Thymus (tissue), 14 donors: ENCODE results near the gene A2M. TPM values are rescaled to one million over a fixed set of nuclear protein-coding genes. Genes with fewer than 3 reads are reported as not detected.

Experiments used
- DNase-seq, 9 donors: peaks; one replicate each; pipeline ENCODE4 v3.0.0-alpha.2; 2013; ENCODE audit warnings: low spot score in 9 of 9, low read depth in 6 of 9, missing footprints in 1 of 9
- H3K27ac ChIP-seq, 2 donors: one replicate each; pipeline ENCODE4 v1.5.1; 2013; ENCODE audit warnings: control low read depth in 1 of 2, low read depth in 1 of 2, low read length in 1 of 2, mild to moderate bottlenecking in 1 of 2, moderate library complexity in 1 of 2
- H3K27me3 ChIP-seq, 2 donors: one replicate each; pipeline ENCODE4 v1.5.1; 2013; ENCODE audit warnings: low read length in 1 of 2; ENCODE audit not compliant: control insufficient read depth in 2 of 2, insufficient read depth in 1 of 2
- H3K36me3 ChIP-seq, 2 donors: one replicate each; pipeline ENCODE4 v1.5.1; 2013; ENCODE audit warnings: low read length in 1 of 2, mild to moderate bottlenecking in 1 of 2, moderate library complexity in 1 of 2; ENCODE audit not compliant: control insufficient read depth in 2 of 2, insufficient read depth in 2 of 2
- H3K4me1 ChIP-seq, 2 donors: one replicate each; pipeline ENCODE4 v1.5.1; 2013; ENCODE audit warnings: low read length in 2 of 2; ENCODE audit not compliant: control insufficient read depth in 2 of 2, insufficient read depth in 2 of 2
- H3K4me3 ChIP-seq, 2 donors: one replicate each; pipeline ENCODE4 v1.5.1; 2013; ENCODE audit warnings: low read length in 2 of 2, control low read depth in 1 of 2, mild to moderate bottlenecking in 1 of 2
- H3K9me3 ChIP-seq, 2 donors: one replicate each; pipeline ENCODE4 v1.5.1; 2013; ENCODE audit warnings: low read length in 1 of 2, mild to moderate bottlenecking in 1 of 2; ENCODE audit not compliant: control insufficient read depth in 2 of 2, insufficient read depth in 1 of 2
- WGBS: extraction: QIAGEN DNeasy Blood & Tissue Kit; methylation state at CpG from one replicate; pipeline ENCODE4 v1.1.7; 2013; 5-methylcytosine and 5-hydroxymethylcytosine counted together
- long read RNA-seq, 10 donors: transcript quantifications; one replicate each; lab custom pipeline, GENCODE V29; 2026
- polyA plus RNA-seq: library from polyadenylated mRNA; stranded (reverse); fragments of 200-250 nt; gene quantifications from one replicate; pipeline ENCODE4 v1.2.3, GENCODE V29; 2013
- total RNA-seq: library from RNA; stranded (reverse); fragments of 120-200 nt; gene quantifications from one replicate; pipeline ENCODE4 v1.2.4, GENCODE V29; 2013
- donor health status: healthy.

A2M gene
- total RNA-seq: 57.7 TPM
- polyA plus RNA-seq: 47.6 TPM
- long read RNA-seq, donor 1, full-length matches to known transcripts: 3 of 3 reads
- long read RNA-seq, donor 1, partial matches to known transcripts: 0 of 3 reads
- long read RNA-seq, donor 1, other reads (novel, unspliced or antisense): 0 of 3 reads
- long read RNA-seq, donor 2: 0 reads
- long read RNA-seq, donor 3, full-length matches to known transcripts: 8 of 22 reads
- long read RNA-seq, donor 3, partial matches to known transcripts: 14 of 22 reads
- long read RNA-seq, donor 3, other reads (novel, unspliced or antisense): 0 of 22 reads
- long read RNA-seq, donor 4, full-length matches to known transcripts: 9 of 25 reads
- long read RNA-seq, donor 4, partial matches to known transcripts: 16 of 25 reads
- long read RNA-seq, donor 4, other reads (novel, unspliced or antisense): 0 of 25 reads
- long read RNA-seq, donor 5, full-length matches to known transcripts: 18 of 46 reads
- long read RNA-seq, donor 5, partial matches to known transcripts: 28 of 46 reads
- long read RNA-seq, donor 5, other reads (novel, unspliced or antisense): 0 of 46 reads
- long read RNA-seq, donor 6, full-length matches to known transcripts: 4 of 4 reads
- long read RNA-seq, donor 6, partial matches to known transcripts: 0 of 4 reads
- long read RNA-seq, donor 6, other reads (novel, unspliced or antisense): 0 of 4 reads
- long read RNA-seq, donor 7, full-length matches to known transcripts: 11 of 11 reads
- long read RNA-seq, donor 7, partial matches to known transcripts: 0 of 11 reads
- long read RNA-seq, donor 7, other reads (novel, unspliced or antisense): 0 of 11 reads
- long read RNA-seq, donor 8, partial matches to known transcripts: 0 of 1 reads
- long read RNA-seq, donor 8, other reads (novel, unspliced or antisense): 0 of 1 reads
- long read RNA-seq, donor 9, full-length matches to known transcripts: 3 of 8 reads
- long read RNA-seq, donor 9, partial matches to known transcripts: 5 of 8 reads
- long read RNA-seq, donor 9, other reads (novel, unspliced or antisense): 0 of 8 reads
- long read RNA-seq, donor 10, full-length matches to known transcripts: 7 of 18 reads
- long read RNA-seq, donor 10, partial matches to known transcripts: 11 of 18 reads
- long read RNA-seq, donor 10, other reads (novel, unspliced or antisense): 0 of 18 reads

DNA sequence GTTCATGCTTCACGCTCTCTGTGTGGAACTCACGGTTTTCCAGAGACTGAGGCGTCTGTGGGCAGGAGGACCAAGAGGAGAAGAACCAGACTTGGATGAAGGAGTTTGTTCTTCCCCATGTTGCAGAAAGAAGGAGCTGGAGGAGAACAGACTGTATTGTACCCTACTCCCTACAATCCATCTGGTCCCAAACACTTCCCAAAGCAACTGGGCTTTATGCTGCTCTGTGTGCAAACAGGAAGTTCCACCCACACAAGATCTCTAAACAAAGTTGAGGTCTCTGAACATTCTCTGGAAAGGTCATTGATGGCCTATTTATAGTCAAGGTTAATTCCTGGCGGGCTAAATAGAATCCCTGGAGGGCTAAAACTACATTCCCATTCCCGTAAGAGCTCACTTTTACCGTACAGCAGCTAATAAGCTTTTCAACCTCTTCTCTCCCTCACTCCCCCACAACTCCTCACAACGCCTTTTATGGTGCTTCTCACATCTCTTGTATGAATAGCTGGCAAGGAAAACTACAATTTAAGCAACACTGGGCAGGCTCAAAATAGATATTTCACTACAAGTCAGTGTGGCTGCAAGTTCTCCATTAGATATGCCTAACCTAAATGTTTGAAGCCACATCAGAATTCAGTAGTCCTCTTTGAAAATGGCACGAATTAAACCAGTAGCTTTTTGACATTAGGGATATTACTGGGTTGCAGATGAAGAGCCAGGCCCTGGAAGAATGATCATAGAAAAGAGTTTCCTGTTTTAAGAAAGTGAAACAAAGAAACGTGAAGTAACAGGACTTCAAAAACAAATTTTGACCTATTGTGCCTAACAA, at the start of gene A2M:
Gene A2M (minus strand): TSS at position 189 of the 829 bp plus-strand sequence. CDS start 70 bp downstream, at position 119.
- no peaks in the 10 kb centered on the region for H3K9me3 ChIP-seq
- no peak within 1 kb of the TSS for H3K4me3 ChIP-seq
- H3K36me3 ChIP-seq: no peaks in the 10 kb centered on the region
- peak within 1 kb of the TSS in 1 of 2 donors; percentile 15 for H3K27ac ChIP-seq
- WGBS: 84% methylated on average over 9 of the region's 9 CpGs
- H3K27me3 ChIP-seq: no peaks in the 10 kb centered on the region
- H3K4me1 ChIP-seq: no peaks in the 10 kb centered on the region
- no peak for DNase-seq

DNA sequence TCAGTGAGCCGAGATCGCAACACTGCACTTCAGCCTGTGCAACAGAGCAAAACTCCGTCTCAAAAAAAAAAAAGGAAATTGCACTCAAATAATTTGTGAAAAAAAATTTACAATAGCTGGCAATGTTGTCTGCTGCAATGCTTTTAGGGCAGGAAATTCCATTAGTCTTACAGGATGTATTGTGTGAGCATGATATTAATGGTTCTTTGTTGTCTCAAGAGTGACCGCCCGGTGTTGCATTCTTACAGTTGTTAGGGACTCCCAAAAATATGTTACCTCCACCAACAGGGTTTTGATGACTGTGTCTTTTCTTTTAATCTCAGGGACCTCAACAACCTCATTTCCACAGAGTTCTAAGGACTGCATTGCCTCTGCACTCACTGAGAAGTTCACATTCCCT, 47.7 kb upstream of the A2M start:
- no peaks in the 10 kb centered on the region for H3K9me3 ChIP-seq
- no peaks in the 10 kb centered on the region for H3K4me1 ChIP-seq
- no peak overlapping the region for H3K4me3 ChIP-seq
- no peaks in the 10 kb centered on the region for H3K36me3 ChIP-seq
- H3K27ac ChIP-seq: no peak overlapping the region
- H3K27me3 ChIP-seq: no peaks in the 10 kb centered on the region
- 98% methylated on average over 5 of the region's 5 CpGs for WGBS
- DNase-seq: no peak

DNA sequence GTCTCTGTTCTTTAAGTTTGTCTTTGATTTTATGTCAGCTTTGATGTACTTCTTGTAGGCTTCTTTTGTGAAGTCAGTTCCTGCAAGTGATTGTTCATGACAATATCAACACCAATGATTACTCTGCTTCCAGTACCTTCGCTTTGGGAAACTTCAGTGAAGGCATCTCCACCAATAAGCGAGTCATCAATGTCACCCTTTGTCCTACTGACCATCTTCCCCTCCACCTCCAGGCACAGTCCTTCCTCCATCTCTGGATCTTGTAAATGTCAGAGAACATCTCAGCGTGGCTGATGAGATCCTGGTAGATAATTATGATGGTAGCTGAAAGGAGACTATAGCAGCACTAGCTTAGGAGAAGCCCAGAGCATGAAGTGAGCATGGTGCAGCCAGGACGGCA, 40.4 kb upstream of the A2M start:
- 92% methylated on average over 4 of the region's 4 CpGs for WGBS
- Histone ChIP-seq H3K4me3 (no peak overlapping the region), H3K9me3 (no peaks in the 10 kb centered on the region), H3K27me3 (no peaks in the 10 kb centered on the region), H3K36me3 (no peaks in the 10 kb centered on the region), H3K27ac (no peak overlapping the region), H3K4me1 (no peaks in the 10 kb centered on the region)
- peak in 1 of 9 donors; percentile 22 for DNase-seq

DNA sequence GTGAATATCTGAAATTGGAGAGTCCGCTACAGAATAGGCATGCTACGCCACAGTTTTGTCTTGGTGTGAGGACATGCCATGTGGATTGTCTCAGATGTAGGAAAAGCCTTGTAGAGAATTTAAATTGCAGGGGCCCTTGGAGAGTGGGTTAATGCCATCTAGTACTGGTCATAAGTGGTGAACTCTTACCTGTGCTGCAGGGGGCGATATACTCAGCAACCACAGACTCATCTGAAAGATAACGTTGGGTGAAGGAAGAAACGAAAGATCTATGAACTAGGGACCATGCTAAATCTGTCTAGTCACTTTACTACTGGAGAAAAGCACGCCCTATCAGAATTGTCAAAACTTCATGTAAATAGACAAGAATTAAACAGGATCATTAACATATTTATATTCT, 33.7 kb upstream of the A2M start:
- no peaks in the 10 kb centered on the region for H3K36me3 ChIP-seq
- H3K4me3 ChIP-seq: no peak overlapping the region
- H3K9me3 ChIP-seq: no peaks in the 10 kb centered on the region
- no peaks in the 10 kb centered on the region for H3K4me1 ChIP-seq
- no peaks in the 10 kb centered on the region for H3K27me3 ChIP-seq
- DNase-seq: no peak
- no peak overlapping the region for H3K27ac ChIP-seq
- WGBS: 95% methylated on average over 6 of the region's 6 CpGs

DNA sequence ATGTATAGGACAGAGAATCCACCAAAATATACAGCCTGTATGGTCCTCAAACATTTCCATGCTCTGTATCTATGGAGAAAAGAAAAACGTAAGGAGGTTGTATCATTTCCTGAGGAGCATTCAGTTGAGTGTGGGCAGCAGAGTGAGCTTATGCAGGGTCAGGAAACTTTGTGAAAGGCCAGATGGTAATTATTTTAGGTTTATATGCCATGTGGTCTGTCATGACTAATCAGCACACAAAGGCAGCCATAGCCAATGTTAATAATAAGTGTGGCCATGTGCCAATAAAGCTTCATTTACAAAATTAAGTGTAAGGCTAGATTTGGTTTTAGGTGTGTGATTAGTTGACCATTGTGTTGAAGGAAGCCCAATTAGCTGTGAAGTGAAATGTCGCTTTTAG, 33.2 kb upstream of the A2M start:
- no peaks in the 10 kb centered on the region for H3K36me3 ChIP-seq
- DNase-seq: no peak
- no peak overlapping the region for H3K4me3 ChIP-seq
- H3K27ac ChIP-seq: no peak overlapping the region
- no peaks in the 10 kb centered on the region for H3K4me1 ChIP-seq
- H3K27me3 ChIP-seq: no peaks in the 10 kb centered on the region
- H3K9me3 ChIP-seq: peaks cover 0 to 4% of the 10 kb centered on the region in 2 donors
- WGBS: 97% methylated on average over 2 of the region's 2 CpGs

DNA sequence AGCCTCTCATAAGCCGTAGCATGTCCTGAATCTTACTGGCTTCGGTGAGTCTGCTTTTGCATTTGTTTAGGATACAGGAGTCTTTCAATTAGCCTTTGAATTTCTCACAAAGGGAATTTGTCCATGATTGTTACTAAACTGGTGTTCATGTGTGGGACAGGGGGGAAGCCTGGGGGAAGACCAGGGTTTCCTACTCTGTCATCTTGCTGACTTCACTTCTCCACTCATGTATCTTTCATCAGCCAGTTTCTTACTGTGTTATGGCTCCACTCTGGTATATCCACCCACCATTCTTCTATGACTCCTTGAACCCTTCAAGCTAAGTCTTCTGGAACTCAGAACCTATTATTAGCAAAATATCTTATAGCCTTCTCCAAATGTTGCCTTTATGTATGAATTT, 31.7 kb upstream of the A2M start:
- 98% methylated on average over 2 of the region's 2 CpGs for WGBS
- Histone ChIP-seq H3K27ac (no peak overlapping the region), H3K27me3 (no peaks in the 10 kb centered on the region), H3K4me1 (no peaks in the 10 kb centered on the region), H3K36me3 (no peaks in the 10 kb centered on the region), H3K4me3 (no peak overlapping the region), H3K9me3 (peaks cover 0 to 5% of the 10 kb centered on the region in 2 donors)
- DNase-seq: no peak

DNA sequence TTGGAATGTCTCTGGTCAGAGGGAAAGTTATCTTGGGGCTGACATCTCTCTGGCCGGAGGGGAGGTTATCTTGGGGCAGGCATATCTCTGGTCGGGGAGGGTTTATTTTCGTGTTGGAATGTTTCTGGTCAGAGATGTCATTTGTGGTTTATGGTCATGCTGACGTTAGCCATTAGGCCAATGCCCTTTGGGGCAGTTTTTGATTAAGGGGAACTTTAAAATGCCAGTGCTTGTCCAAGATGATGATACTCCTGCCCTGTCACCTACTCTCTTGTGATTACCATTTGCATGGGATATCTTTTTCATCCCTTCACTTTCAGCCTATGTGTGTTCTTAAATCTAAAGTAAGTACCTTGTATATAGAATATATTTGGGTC, 29.0 kb upstream of the A2M start:
- no peaks in the 10 kb centered on the region for H3K4me1 ChIP-seq
- H3K36me3 ChIP-seq: no peaks in the 10 kb centered on the region
- peaks cover 0 to 5% of the 10 kb centered on the region in 2 donors for H3K9me3 ChIP-seq
- DNase-seq: no peak
- 91% methylated on average over 4 of the region's 4 CpGs for WGBS
- H3K27me3 ChIP-seq: no peaks in the 10 kb centered on the region
- H3K27ac ChIP-seq: no peak overlapping the region
- H3K4me3 ChIP-seq: no peak overlapping the region

DNA sequence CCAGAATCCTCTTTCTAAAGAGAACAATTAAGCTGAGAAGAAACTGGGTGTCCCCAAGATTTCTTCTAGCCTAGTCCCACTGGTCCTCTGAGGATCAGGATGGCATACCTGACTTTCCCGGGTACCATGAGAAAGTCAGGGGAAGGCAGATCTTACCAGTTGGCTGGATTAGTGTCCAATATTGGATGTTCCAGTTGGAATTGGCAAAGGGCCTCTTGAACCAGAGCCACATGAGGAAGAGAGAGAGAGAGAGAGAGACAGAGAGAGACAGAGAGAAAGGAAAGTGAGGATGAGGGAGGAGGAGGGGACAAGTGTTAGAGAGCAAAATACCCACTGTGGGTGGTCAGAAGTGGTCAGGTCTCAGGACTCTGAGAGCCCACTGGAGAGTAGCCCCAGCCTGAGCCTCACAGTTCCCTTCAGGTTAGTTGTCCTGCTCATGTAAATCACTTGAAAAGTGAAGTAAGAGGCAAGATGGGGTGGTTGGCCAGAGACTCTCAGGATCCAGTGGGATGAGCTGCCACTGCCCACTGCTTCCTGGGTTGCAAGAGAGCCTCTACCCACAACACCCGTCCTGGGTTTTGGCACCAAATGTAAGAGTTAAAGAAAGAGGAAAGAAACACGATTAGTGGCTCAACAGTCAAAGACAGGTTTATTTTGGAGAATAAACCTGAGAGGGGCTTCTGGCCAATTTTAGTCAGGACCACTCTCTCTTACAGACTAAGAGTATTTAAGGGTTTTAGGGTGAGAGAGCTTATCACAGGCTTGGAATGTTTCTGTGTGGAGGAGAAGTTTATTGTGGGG, 28.4 kb upstream of the A2M start:
- 98% methylated on average over 3 of the region's 3 CpGs for WGBS
- Histone ChIP-seq H3K36me3 (no peaks in the 10 kb centered on the region), H3K27ac (no peak overlapping the region), H3K4me3 (no peak overlapping the region), H3K9me3 (peaks cover 0 to 5% of the 10 kb centered on the region in 2 donors), H3K4me1 (no peaks in the 10 kb centered on the region), H3K27me3 (no peaks in the 10 kb centered on the region)
- DNase-seq: no peak
